ENCODE measurements around the gene ECHDC3. TPM values are rescaled to one million over a fixed set of nuclear protein-coding genes. Genes with fewer than 3 reads are reported as not detected.
A peak's percentile ranks its signal among the peaks of the same experiment; 100 is the strongest.

ECHDC3 gene
- total RNA-seq, 1 experiment from 2014 or later: 13.0 TPM

GRCh38 chr10:11782793-11783557 lies 40.8 kb downstream of the ECHDC3 start (continued):
- TF ChIP-seq, protein P1, sequence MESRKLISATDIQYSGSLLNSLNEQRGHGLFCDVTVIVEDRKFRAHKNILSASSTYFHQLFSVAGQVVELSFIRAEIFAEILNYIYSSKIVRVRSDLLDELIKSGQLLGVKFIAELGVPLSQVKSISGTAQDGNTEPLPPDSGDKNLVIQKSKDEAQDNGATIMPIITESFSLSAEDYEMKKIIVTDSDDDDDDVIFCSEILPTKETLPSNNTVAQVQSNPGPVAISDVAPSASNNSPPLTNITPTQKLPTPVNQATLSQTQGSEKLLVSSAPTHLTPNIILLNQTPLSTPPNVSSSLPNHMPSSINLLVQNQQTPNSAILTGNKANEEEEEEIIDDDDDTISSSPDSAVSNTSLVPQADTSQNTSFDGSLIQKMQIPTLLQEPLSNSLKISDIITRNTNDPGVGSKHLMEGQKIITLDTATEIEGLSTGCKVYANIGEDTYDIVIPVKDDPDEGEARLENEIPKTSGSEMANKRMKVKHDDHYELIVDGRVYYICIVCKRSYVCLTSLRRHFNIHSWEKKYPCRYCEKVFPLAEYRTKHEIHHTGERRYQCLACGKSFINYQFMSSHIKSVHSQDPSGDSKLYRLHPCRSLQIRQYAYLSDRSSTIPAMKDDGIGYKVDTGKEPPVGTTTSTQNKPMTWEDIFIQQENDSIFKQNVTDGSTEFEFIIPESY (IDR thresholded peaks at IDR 0.05; ENCODE audit: extremely low read depth, insufficient replicate concordance, low read length): no peak
- TF ChIP-seq ZNF274 (IDR thresholded peaks at IDR 0.05; ENCODE audit: low read depth, low read length): no peak
- TF ChIP-seq TCF7L2 (IDR thresholded peaks at IDR 0.05; ENCODE audit: borderline replicate concordance, extremely low read depth, insufficient read depth, insufficient read length): no peak
- no peak for TF ChIP-seq POLR2A (IDR thresholded peaks at IDR 0.05; ENCODE audit: borderline replicate concordance, extremely low read depth, insufficient read depth, insufficient read length)

GRCh38 chr10:11783558-11783865 lies 41.3 kb downstream of the ECHDC3 start:
- no peaks in the 10 kb centered on the region for H3K27me3 ChIP-seq (ENCODE audit: insufficient read depth, low read length)
- no peak overlapping the region for H3K27ac ChIP-seq (ENCODE audit: low read depth, low read length)
- intact Hi-C loops (cut with micrococcal nuclease): loop anchor here (1.0 kb wide), 1 partner anchor 203 kb away; no protein-coding TSS in a partner anchor
- no peaks in the 10 kb centered on the region for H3K9me3 ChIP-seq (ENCODE audit: control insufficient read depth in 1 of 2, insufficient read depth in 1 of 2, low read depth in 1 of 2, low read length in 2 of 2)
- H3K4me2 ChIP-seq (ENCODE audit: low read length): no peak overlapping the region
- CTCF ChIA-PET: interaction anchor here (0.7 to 4.4 kb wide), 7 partner anchors 10 to 482 kb away, joined by 3 to 76 read pairs (median 5); no protein-coding TSS in a partner anchor
- H3K4me3 ChIP-seq (replicated peaks in 1 of 2; ENCODE audit: low read depth in 1 of 2, low read length in 2 of 2): no peak overlapping the region
- POLR2A ChIA-PET: interaction anchor here (0.7 kb wide), 1 partner anchor 9 kb away, joined by 11 read pairs; no protein-coding TSS in a partner anchor
- H3K4me1 ChIP-seq (ENCODE audit: control insufficient read depth in 1 of 2, insufficient read depth in 2 of 2, low read length in 2 of 2): peaks cover 0 to 9% of the 10 kb centered on the region in 2 experiments; a peak in 1 of 4 replicates
- ATAC-seq (no peak), DNase-seq (ENCODE audit: low read depth, low spot score) (no peak)
- no peaks in the 10 kb centered on the region for H3K9me2 ChIP-seq (ENCODE audit: insufficient read depth)
- BruUV-seq (replicated peaks): no TSS peak
- H3K79me2 ChIP-seq (ENCODE audit: insufficient read depth, low read length): no peaks in the 10 kb centered on the region
- H3K9ac ChIP-seq (ENCODE audit: low read length): no peak overlapping the region
- H4K20me1 ChIP-seq (ENCODE audit: insufficient read depth): no peaks in the 10 kb centered on the region
- peak overlapping the region; percentile 98 for H2AFZ ChIP-seq (ENCODE audit: low read depth, low read length, poor library complexity, severe bottlenecking)
- H3K36me3 ChIP-seq (ENCODE audit: control insufficient read depth in 1 of 2, insufficient read depth in 2 of 2, low read length in 2 of 2): no peaks in the 10 kb centered on the region
- TF ChIP-seq, protein P1 (IDR thresholded peaks at IDR 0.05; ENCODE audit: extremely low read depth, insufficient replicate concordance, low read length): no peak
- TF ChIP-seq EGR1 (IDR thresholded peaks at IDR 0.05; ENCODE audit: low read depth) (no peak), SP1 (IDR thresholded peaks at IDR 0.05; ENCODE audit: low read depth) (no peak), EZH2 (IDR thresholded peaks at IDR 0.05) (no peak), CBX3 (IDR thresholded peaks at IDR 0.05; ENCODE audit: low read depth) (no peak), RAD21 (IDR thresholded peaks at IDR 0.05; ENCODE audit: low read depth) (no peak), ATF3 (IDR thresholded peaks at IDR 0.05) (no peak), SRF (IDR thresholded peaks at IDR 0.05; ENCODE audit: low read depth) (no peak)
- TF ChIP-seq, protein P2, sequence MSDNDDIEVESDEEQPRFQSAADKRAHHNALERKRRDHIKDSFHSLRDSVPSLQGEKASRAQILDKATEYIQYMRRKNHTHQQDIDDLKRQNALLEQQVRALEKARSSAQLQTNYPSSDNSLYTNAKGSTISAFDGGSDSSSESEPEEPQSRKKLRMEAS (IDR thresholded peaks at IDR 0.05): no peak
- RAD21 ChIA-PET (ENCODE audit: low non-redundant PET in 1 of 2, low total read pairs in 2 of 2, uncharacterized antibody in 2 of 2, unreplicated experiment in 2 of 2): interaction anchor here (1.2 to 1.9 kb wide), 3 partner anchors 98 to 203 kb away, joined by 3 to 6 read pairs (median 5); no protein-coding TSS in a partner anchor
